Stimulated activated CD4-positive, alpha-beta T cell treated with anti-CD3 and anti-CD28 coated beads, TNF-alpha, amount 100 ng/mL, for 1 hour (primary cell): ENCODE data around the gene STX10.
"Not testable (repeated sequence)": the region's sequence is repeated elsewhere in the genome, so short reads cannot be mapped to it uniquely, and the experiment has no call there.

ENCODE experiments used
- DNase-seq, 3 donors: peaks; one replicate each; pipeline ENCODE4 v3.0.0-alpha.2; 2020; ENCODE audit warnings: low read depth in 3 of 3, low spot score in 1 of 3

Gene STX10

GRCh38 chr19:13165162-13165997 lies 15.2 kb upstream of the STX10 start:
- no peak for DNase-seq

DNA sequence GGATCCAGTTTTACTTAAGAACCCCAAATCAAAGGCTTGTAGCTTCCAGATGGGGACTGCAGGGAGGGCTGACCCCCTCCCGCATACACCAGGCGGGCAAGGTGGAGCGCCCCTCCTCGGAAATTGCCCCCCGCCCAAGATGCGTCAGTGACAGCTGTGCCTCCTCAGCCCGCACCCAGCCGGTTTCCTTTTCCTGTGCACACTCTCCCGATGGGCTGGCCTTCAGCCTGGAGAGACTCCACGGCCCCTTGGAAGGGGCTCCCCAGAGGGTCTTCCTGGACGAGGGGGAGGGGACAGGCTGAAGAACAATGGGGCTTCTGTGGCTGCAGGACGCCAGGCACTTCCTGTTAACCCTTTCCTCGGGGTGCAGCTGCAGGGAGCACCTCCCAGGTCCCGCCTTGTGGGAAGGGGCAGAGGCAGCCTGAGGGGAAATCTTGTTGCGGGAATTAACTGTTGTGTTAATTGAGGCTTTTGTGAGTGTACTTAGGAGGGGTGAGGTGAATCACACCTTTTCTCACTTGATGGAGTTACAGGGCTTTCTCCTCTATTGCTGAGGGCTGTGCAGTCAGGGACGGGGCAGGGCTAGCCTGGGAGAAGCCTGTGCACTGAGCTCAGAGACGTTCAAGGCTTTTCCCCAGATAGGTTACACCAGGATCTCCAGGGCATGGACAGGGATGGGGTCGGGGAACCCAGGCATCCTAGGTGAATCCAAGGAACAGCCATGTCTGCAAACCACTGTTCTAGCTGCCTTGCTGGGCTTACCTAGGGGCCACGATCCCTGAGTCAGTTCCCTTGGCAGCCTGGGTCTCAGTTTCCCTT lies 14.4 kb upstream of the STX10 start:
- no peak for DNase-seq

DNA sequence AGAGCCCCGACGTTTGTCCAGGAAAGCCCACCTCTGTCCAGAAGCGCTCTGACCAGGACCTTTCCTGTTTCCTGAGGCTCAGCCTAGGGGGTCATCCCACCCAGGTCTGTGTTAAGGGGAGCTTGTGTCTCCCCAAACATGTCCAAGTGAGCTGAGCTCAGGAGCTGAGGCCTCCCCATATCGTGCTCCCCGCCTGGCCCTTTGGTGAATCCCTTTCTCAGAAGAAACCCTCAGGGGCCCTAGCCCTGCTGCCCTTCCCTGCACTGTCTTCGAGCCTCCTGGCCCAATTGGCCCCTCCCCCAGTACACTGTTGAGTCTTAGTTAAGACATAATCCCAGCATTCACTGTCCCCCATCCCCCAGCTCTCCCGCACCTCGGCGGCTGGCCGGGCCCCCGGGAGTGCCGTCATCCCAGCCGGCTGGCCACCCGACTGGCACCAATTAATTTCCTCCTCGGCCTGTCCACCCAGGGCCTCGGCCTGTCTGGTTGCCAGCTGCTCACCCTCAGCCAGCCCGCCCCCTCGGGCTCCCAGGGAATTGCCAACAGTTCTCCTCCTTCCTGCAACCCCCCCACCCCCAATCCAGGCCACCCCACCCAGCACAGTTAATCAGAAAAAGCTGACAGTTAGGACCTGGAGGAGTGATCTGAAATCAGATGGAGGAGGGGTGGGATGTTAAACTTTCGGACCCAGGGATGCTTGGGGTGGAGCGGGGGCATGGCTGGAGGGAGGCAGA lies 13.6 kb upstream of the STX10 start:
- DNase-seq = no peak

DNA sequence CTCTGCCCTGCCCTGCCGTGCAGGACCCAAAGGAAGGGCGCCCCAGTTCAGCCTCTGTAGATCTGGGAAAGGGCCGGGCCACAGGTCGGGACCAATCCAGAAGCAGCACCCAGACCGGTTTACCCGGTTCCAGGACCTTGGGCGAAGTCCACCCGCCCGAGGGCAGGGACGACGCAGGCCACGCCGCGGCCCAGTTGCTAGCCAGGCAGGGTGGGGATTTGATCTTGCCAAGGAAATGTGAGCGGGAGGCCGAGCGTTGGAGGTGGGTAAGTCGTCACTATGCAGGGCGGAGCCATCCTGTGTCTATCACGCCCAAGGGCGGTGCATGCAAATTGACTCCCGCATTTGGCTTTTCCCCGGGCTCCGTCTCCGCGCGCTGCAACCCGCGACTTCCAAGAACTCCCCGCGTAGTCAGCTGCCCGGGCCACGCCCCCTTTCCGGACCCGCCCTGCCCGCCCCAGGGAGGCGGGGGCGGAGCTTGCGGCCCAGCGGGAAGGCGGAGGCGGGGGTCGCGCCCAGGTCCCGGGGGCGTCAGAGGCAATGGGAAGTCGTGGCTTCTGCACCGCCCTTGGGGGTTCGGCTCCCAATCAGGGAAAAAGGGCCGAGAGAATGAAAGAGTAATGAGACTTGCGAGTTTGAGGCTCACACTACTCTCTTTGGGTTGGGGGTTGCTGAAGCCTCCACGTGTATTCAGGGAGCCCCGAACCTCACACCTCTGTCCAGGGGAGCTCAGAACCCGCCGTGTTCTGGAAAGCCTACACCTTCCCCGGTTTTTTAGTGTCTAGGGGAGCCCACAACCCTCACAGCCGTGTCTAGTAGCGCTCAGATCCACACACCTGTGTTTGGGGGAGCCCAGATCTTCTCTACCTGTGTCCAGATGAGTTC lies 12.8 kb upstream of the STX10 start:
- DNase-seq = peak; percentile 57 to 78 (median 60)

- DNase-seq = no peak
Observed at GRCh38 chr19:13160557-13160956, 10.4 kb upstream of the STX10 start.

- DNase-seq = no peak
Observed at GRCh38 chr19:13159713-13160112, 9.5 kb upstream of the STX10 start.

GRCh38 chr19:13155472-13156359 lies 5.5 kb upstream of the STX10 start:
- peak; percentile 49 to 68 (median 64) for DNase-seq

DNA sequence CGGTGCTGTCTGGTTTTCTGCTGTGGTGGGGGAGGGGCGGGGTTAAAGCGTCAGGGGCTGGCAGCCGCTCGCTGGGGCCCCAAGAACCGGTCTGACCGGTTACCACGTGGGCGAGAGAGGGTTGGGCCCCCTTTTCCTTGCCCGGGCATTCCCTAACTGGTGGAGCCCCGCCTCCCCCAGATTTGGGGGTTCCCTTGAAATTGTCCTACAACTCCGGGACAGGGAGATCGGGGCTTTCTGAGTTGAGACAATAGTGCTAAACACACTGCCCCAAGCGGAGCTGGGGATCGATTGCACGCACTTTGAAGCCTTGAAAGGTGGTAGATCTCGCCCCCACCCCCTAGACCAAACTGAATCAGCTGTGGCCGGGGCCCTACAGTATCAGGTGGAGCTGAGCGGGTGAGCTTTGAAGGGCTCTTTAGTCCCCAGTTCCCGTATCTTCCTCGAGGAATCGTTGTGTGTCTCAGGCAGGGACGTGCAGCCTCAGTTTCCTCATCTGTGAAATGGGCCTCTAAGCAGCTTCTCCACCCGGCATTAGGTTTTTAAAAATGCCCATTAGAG lies 4.8 kb upstream of the STX10 start:
- peak; percentile 64 to 67 (median 64) for DNase-seq

DNA sequence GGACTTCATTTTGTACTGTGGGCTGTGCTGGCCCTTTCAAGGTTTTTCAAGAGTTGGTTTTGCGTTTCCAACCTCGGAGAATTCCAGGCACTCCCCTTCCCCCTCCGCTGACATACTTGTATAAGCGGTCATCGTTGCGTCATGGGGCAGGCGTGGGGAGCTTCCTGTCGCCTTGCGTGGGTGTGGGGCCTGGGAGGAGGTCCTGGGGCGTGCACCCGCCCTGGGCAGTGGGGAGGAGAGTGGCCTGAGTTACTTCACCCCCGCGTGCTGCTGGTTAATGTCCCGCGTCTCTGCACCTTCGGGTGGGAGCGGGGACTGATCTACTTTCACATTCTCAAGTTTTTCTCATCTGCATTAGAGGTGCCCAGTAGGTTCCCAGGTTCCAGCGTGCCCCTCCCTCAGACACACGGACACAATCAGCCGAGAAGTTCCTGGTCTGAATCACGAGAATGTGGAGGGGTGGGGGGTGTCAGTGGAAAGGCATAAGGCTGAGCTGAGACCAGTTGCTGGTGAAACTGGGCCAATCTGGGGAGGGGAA lies 4.1 kb upstream of the STX10 start:
- DNase-seq = peak in 1 of 3 donors; percentile 42

DNA sequence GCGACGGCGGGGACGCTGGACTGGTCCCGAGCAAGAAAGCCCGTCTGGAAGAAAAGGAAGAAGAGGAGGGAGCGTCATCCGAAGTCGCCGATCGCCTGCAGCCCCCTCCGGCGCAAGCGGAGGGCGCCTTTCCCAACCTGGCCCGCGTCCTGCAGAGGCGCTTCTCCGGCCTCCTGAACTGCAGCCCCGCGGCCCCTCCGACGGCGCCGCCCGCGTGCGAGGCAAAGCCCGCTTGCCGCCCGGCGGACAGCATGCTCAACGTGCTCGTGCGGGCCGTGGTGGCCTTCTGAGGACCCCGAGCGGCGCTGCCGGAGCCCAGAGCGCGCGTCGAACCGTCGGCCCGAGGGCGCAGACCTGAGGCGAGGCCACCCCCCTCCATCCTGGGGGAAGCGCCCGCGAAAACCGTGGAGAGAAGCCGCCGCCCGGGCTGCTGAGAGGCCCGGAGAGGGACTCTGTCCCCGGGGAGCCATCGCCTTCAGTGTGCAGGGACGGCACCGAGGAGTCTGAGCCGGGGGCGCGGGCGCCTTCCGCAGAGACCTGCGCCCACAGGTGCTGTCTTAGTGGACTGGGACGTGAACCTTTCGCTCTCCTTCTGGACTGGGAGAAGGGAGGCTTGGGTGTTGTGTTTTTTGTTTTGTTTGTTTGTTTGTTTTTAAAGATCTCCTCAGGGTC lies 3.5 kb upstream of the STX10 start:
- DNase-seq = no peak

DNA sequence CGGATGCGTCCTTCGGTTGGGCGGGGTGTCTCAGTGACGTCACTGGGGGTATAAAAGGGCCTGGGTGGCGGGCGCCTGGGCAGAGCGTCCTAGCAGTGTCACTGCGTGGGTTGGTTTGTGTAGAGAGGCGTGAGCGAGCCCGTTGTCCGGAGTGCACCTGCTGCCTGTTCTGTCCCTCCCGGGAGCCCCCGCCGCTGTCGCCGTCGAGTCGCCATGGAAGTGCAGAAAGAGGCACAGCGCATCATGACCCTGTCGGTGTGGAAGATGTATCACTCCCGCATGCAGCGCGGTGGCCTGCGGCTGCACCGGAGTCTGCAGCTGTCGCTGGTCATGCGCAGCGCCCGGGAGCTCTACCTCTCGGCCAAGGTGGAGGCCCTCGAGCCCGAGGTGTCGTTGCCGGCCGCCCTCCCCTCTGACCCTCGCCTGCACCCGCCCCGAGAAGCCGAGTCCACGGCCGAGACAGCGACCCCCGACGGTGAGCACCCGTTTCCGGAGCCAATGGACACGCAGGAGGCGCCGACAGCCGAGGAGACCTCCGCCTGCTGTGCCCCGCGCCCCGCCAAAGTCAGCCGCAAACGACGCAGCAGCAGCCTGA lies 2.9 kb upstream of the STX10 start:
- peak; percentile 96 to 99 (median 96) for DNase-seq

DNA sequence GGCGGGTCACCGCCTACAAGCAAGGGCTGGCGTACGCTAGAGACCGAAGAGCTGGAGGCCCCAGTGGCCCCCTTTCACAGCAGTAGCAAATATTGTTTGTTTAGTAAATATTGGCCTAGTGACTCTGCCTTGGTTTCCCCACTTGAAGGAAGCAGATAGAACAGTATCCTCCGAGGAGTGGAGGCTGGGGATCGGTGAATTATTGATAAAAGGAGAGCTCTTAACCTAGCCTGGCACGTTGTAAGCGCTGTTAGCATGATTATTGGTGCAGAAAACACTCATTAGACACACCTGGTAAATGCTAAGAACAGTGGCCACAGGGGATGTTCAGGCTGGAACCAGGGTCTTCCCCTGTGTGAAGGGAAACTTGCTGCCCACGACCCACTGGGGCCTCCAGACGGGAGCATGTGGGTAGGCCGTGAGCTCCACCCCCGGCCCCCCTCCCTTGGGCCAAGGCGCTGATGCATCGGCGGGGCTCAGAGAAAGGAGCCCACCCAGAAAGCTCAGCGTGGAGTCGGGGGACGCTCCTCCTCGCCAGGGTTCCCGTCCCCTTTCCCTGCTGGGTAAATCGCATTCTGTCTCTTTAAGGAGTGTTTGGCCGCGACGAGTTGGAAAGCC lies 2.3 kb upstream of the STX10 start:
- DNase-seq = no peak

- peak; percentile 88 to 90 (median 89) for DNase-seq
Observed at GRCh38 chr19:13151605-13152355, 1.6 kb upstream of the STX10 start.

- DNase-seq = no peak
Observed at GRCh38 chr19:13150931-13151604, 893 bp upstream of the STX10 start.

GRCh38 chr19:13149628-13150186 lies 468 bp downstream of the STX10 start:
- no peak for DNase-seq

GRCh38 chr19:13149173-13149627 lies 975 bp downstream of the STX10 start:
- DNase-seq = not testable (repeated sequence)
